H54 (cell line): ENCODE measurements around the gene AGAP2.
"Not testable (repeated sequence)": the region's sequence is repeated elsewhere in the genome, so short reads cannot be mapped to it uniquely, and the experiment has no call there.

Source experiments
- DNase-seq: peaks from one replicate; pipeline ENCODE4 v3.0.0; 2011; ENCODE audit warnings: low spot score, mixed read lengths; ENCODE audit not compliant: insufficient read length
- FAIRE-seq: peaks from 3 replicates; lab custom pipeline; 2011; peaks lifted over from hg19 to GRCh38; lab: Jason Lieb, UNC
- POLR2A ChIP-seq: IDR thresholded peaks from 2 replicates; pipeline ENCODE4 v1.6.1; 2011; ENCODE audit warnings: low read depth, mild to moderate bottlenecking, low read length

Gene AGAP2

GRCh38 chr12:57720606-57721595, 17.6 kb downstream of the AGAP2 start:
- FAIRE-seq: no peak
- DNase-seq: no peak

GRCh38 chr12:57719777-57720605, 18.6 kb downstream of the AGAP2 start:
- DNase-seq (no peak), FAIRE-seq (no peak)
- TF ChIP-seq POLR2A: no peak

More at GRCh38 chr12:57720606-57721595, 17.6 kb downstream of the AGAP2 start:
- no peak for TF ChIP-seq POLR2A

GRCh38 chr12:57718641-57719528, 19.7 kb downstream of the AGAP2 start:
- TF ChIP-seq POLR2A: no peak
- DNase-seq: no peak
- no peak for FAIRE-seq

GRCh38 chr12:57717846-57718640, 20.5 kb downstream of the AGAP2 start:
- FAIRE-seq (no peak), DNase-seq (no peak)
- no peak for TF ChIP-seq POLR2A

GRCh38 chr12:57717131-57717530, 21.4 kb downstream of the AGAP2 start:
- TF ChIP-seq POLR2A: no peak
- DNase-seq (no peak), FAIRE-seq (no peak)

GRCh38 chr12:57716305-57716704, 22.2 kb downstream of the AGAP2 start:
- FAIRE-seq: no peak
- no peak for DNase-seq
- TF ChIP-seq POLR2A: no peak

- DNase-seq: no peak
- no peak for TF ChIP-seq POLR2A
- FAIRE-seq: no peak
Observed at GRCh38 chr12:57715786-57716185, 22.8 kb downstream of the AGAP2 start.

- not testable (repeated sequence) for DNase-seq, FAIRE-seq
Observed at GRCh38 chr12:57715036-57715748, 23.4 kb downstream of the AGAP2 start.

GRCh38 chr12:57713209-57713608, 25.3 kb downstream of the AGAP2 start:
- no peak for FAIRE-seq

GRCh38 chr12:57712701-57713100, 25.8 kb downstream of the AGAP2 start:
- no peak for DNase-seq
- no peak for FAIRE-seq
- no peak for TF ChIP-seq POLR2A

More at GRCh38 chr12:57713209-57713608, 25.3 kb downstream of the AGAP2 start:
- TF ChIP-seq POLR2A: no peak
- DNase-seq: no peak

- FAIRE-seq: no peak
Observed at GRCh38 chr12:57708296-57708695, 30.2 kb downstream of the AGAP2 start.

GRCh38 chr12:57707250-57707649, 31.3 kb downstream of the AGAP2 start:
- FAIRE-seq (no peak), DNase-seq (no peak)
- no peak for TF ChIP-seq POLR2A

More at GRCh38 chr12:57708296-57708695, 30.2 kb downstream of the AGAP2 start:
- DNase-seq: no peak
- no peak for TF ChIP-seq POLR2A
